Fibroblast of lung (primary cell): ENCODE data around the gene ACOXL. TPM values are rescaled to one million over a fixed set of nuclear protein-coding genes. Genes with fewer than 3 reads are reported as not detected.

Experiments used
- DNase-seq, 2 donors: peaks; one replicate each; pipeline versions ENCODE4 v3.0.0 to v3.0.0-alpha.2; 2010; ENCODE audit warnings: low read depth in 2 of 2
- H2AFZ ChIP-seq: 2 replicates; pipeline ENCODE4 v1.5.1; 2012; ENCODE audit warnings: low read length, control low read depth, inconsistent platforms
- H3K27ac ChIP-seq: 2 replicates; pipeline ENCODE4 v1.5.1; 2011; ENCODE audit warnings: low read length, control low read depth; ENCODE audit not compliant: insufficient read depth
- H3K27me3 ChIP-seq: 2 replicates; pipeline ENCODE4 v1.5.1; 2011; ENCODE audit warnings: mild to moderate bottlenecking, low read length; ENCODE audit not compliant: control insufficient read depth, insufficient read depth
- H3K36me3 ChIP-seq: 2 replicates; pipeline ENCODE4 v1.5.1; 2011; ENCODE audit warnings: low read length; ENCODE audit not compliant: control insufficient read depth, insufficient read depth
- H3K4me1 ChIP-seq: 2 replicates; pipeline ENCODE4 v1.5.1; 2011; ENCODE audit warnings: low read length; ENCODE audit not compliant: control insufficient read depth, insufficient read depth; ENCODE audit errors: extremely low read depth
- H3K4me2 ChIP-seq: 2 replicates; pipeline ENCODE4 v1.5.1; 2011; ENCODE audit warnings: low read length, control low read depth; ENCODE audit not compliant: insufficient read depth; ENCODE audit errors: extremely low read depth
- H3K4me3 ChIP-seq, 4 experiments: fragments of 200-600 bp in 1 of 4; sonication (generic) in 1 of 4; replicated peaks in 1 of 4; 2 replicates each; pipeline ENCODE4 v1.5.1; 2011 to 2016; ENCODE audit warnings: low read length in 4 of 4, low read depth in 3 of 4, mild to moderate bottlenecking in 3 of 4, control low read depth in 2 of 4, inconsistent platforms in 1 of 4, mixed read lengths in 1 of 4; ENCODE audit not compliant: insufficient read depth in 1 of 4; ENCODE audit errors: control extremely low read depth in 1 of 4
- H3K79me2 ChIP-seq: 2 replicates; pipeline ENCODE4 v1.5.1; 2012; ENCODE audit warnings: mild to moderate bottlenecking, low read length, inconsistent platforms; ENCODE audit not compliant: control insufficient read depth, insufficient read depth
- H3K9ac ChIP-seq: 2 replicates; pipeline ENCODE4 v1.5.1; 2011; ENCODE audit warnings: mild to moderate bottlenecking, low read length, control low read depth; ENCODE audit not compliant: insufficient read depth
- H3K9me3 ChIP-seq: 2 replicates; pipeline ENCODE4 v1.5.1; 2012; ENCODE audit warnings: low read depth, low read length; ENCODE audit not compliant: control insufficient read depth, insufficient read depth
- H4K20me1 ChIP-seq: 2 replicates; pipeline ENCODE4 v1.5.1; 2011; ENCODE audit warnings: low read length; ENCODE audit not compliant: control insufficient read depth, insufficient read depth; ENCODE audit errors: extremely low read depth
- EZH2 ChIP-seq: IDR thresholded peaks from 2 replicates; pipeline ENCODE4 v1.5.1; 2012; ENCODE audit warnings: low read length, control low read depth, mild to moderate bottlenecking; ENCODE audit errors: missing control alignments
- polyA plus RNA-seq, 2 donors: library from polyadenylated mRNA; depleted of rRNA in 1 of 2; stranded (reverse) in 1 of 2; unstranded in 1 of 2; fragments of >200 nt; gene quantifications; 2 replicates each; pipeline ENCODE4 v1.2.1, GENCODE V29; 2011 to 2012; ENCODE audit warnings: missing spikeins in 1 of 2
- total RNA-seq: library from RNA; depleted of rRNA; stranded (reverse); fragments of >200 nt; gene quantifications from 2 replicates; pipeline ENCODE4 v1.2.1, GENCODE V29; 2014
- TF ChIP-seq, protein P1 (sequence below), 2 donors: IDR thresholded peaks in 1 of 2; conservative IDR thresholded peaks in 1 of 2; 1 replicate in 1 of 2; 2 replicates in 1 of 2; pipeline ENCODE4 v1.5.1; 2011 to 2012; ENCODE audit warnings: low read length in 2 of 2, control low read depth in 1 of 2, inconsistent platforms in 1 of 2, low read depth in 1 of 2, mild to moderate bottlenecking in 1 of 2

The ACOXL gene
- total and polyA plus RNA-seq, 2 donors (not counting 1 experiment from before 2014, with no cell fraction given), result not detected

DNA sequence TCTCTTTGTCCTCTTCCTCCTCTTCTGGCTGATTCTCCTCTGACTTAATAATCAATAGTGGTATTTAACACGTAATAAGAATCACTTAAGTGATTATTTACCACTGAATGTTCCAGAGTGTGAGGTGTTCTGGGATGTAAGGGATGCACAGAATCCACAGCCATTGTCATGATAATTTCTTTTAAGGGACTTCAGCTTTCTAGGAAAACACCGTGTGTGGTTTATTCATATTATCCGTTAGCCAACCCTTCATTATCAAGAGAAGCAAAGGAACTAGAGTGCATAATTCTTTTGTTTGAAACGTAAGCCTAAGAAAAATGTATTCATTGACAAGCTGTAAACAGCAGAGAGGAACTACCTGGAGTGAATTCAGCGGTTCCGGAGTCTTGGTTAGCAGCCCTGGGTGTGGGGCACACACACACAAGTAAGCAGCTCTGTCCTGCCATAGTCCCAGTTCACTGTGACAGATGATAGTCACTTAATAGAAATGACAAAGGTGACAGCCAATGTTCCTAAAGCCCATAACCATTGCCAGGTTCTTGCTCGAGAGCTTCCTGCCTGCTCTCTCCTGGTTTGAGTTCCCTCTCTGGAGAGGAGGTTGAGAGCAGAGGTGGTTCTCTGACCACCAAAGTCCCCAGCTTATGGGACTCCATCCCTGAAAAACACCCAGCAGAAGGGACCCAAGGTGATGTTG, 101.9 kb downstream of the ACOXL start:
- no peak for DNase-seq
- no peak for TF ChIP-seq EZH2
- TF ChIP-seq, protein P1, sequence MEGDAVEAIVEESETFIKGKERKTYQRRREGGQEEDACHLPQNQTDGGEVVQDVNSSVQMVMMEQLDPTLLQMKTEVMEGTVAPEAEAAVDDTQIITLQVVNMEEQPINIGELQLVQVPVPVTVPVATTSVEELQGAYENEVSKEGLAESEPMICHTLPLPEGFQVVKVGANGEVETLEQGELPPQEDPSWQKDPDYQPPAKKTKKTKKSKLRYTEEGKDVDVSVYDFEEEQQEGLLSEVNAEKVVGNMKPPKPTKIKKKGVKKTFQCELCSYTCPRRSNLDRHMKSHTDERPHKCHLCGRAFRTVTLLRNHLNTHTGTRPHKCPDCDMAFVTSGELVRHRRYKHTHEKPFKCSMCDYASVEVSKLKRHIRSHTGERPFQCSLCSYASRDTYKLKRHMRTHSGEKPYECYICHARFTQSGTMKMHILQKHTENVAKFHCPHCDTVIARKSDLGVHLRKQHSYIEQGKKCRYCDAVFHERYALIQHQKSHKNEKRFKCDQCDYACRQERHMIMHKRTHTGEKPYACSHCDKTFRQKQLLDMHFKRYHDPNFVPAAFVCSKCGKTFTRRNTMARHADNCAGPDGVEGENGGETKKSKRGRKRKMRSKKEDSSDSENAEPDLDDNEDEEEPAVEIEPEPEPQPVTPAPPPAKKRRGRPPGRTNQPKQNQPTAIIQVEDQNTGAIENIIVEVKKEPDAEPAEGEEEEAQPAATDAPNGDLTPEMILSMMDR (conservative IDR thresholded peaks at IDR 0.05 in 1 of 2, IDR thresholded peaks at IDR 0.05 in 1 of 2; ENCODE audit: low read depth in 1 of 2, low read length in 2 of 2), result no peak
- peaks cover 8% of the 10 kb centered on the region for H3K27me3 ChIP-seq
- no peak overlapping the region for H3K27ac ChIP-seq
- no peak overlapping the region for H2AFZ ChIP-seq
- H3K79me2 ChIP-seq, result no peaks in the 10 kb centered on the region
- no peak overlapping the region for H3K4me3 ChIP-seq
- H3K4me2 ChIP-seq, result no peak overlapping the region
- no peaks in the 10 kb centered on the region for H3K36me3 ChIP-seq
- no peaks in the 10 kb centered on the region for H3K9me3 ChIP-seq
- H4K20me1 ChIP-seq, result no peaks in the 10 kb centered on the region
- no peaks in the 10 kb centered on the region for H3K4me1 ChIP-seq
- H3K9ac ChIP-seq, result no peak overlapping the region

- no peaks in the 10 kb centered on the region for H3K36me3 ChIP-seq
- H3K4me3 ChIP-seq, result no peak overlapping the region
- H3K27me3 ChIP-seq, result peaks cover 3% of the 10 kb centered on the region
- H2AFZ ChIP-seq, result no peak overlapping the region
- H3K9ac ChIP-seq, result no peak overlapping the region
- no peaks in the 10 kb centered on the region for H4K20me1 ChIP-seq
- no peak overlapping the region for H3K4me2 ChIP-seq
- DNase-seq, result no peak
- H3K4me1 ChIP-seq, result no peaks in the 10 kb centered on the region
- no peak for TF ChIP-seq EZH2
- TF ChIP-seq, protein P1 (conservative IDR thresholded peaks at IDR 0.05 in 1 of 2, IDR thresholded peaks at IDR 0.05 in 1 of 2; ENCODE audit: low read depth in 1 of 2, low read length in 2 of 2), result no peak
- no peaks in the 10 kb centered on the region for H3K9me3 ChIP-seq
- H3K79me2 ChIP-seq, result no peaks in the 10 kb centered on the region
- no peak overlapping the region for H3K27ac ChIP-seq
Measured at GRCh38 chr2:110836671-110837070, 104.3 kb downstream of the ACOXL start.

- TF ChIP-seq EZH2, result no peak
- TF ChIP-seq, protein P1 (conservative IDR thresholded peaks at IDR 0.05 in 1 of 2, IDR thresholded peaks at IDR 0.05 in 1 of 2; ENCODE audit: low read depth in 1 of 2, low read length in 2 of 2), result no peak
- Histone ChIP-seq H3K36me3 (no peaks in the 10 kb centered on the region), H3K27me3 (peaks cover 5% of the 10 kb centered on the region), H3K27ac (no peak overlapping the region), H4K20me1 (no peaks in the 10 kb centered on the region), H3K4me2 (no peak overlapping the region), H3K4me3 (no peak overlapping the region), H3K9me3 (no peaks in the 10 kb centered on the region), H3K9ac (no peak overlapping the region), H3K79me2 (no peaks in the 10 kb centered on the region), H3K4me1 (no peaks in the 10 kb centered on the region), H2AFZ (no peak overlapping the region)
- DNase-seq, result peak in 1 of 2 donors; percentile 3
Measured at GRCh38 chr2:110837446-110838409, 105.4 kb downstream of the ACOXL start.
